ENCODE results near the gene BIN1. TPM values are rescaled to one million over a fixed set of nuclear protein-coding genes. Genes with fewer than 3 reads are reported as not detected.

The BIN1 gene
- total RNA-seq, 1 experiment from 2014 or later: 31.8 TPM

DNA sequence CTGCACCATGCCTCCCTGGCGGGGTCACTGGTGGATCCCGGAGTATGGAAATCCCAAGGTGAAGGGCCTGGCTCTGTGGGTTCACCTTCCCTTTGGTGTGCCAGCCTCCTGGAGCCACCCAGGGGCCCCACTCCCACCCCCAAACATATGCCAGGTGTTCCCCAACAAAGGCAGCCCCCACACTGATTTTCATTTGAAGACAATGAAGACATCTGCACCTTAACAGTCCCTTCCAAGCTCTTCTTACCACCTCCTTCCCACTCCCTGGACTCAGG lies 11.7 kb downstream of the BIN1 start (continued):
- no peak for TF ChIP-seq CTCF (IDR thresholded peaks at IDR 0.05 in 2 of 3, conservative IDR thresholded peaks at IDR 0.05 in 1 of 3; ENCODE audit: borderline replicate concordance in 1 of 3, insufficient read depth in 1 of 3, low read depth in 2 of 3, low read length in 2 of 3)
- TF ChIP-seq JUND (IDR thresholded peaks at IDR 0.05): no peak
- no peak for TF ChIP-seq ZNF274 (IDR thresholded peaks at IDR 0.05; ENCODE audit: low read depth, low read length)

GRCh38 chr2:127094509-127095366 lies 12.2 kb downstream of the BIN1 start:
- peaks cover 28 to 37% of the 10 kb centered on the region in 2 experiments for H3K4me1 ChIP-seq (ENCODE audit: control insufficient read depth in 1 of 2, insufficient read depth in 2 of 2, low read length in 2 of 2)
- BruUV-seq (replicated peaks): no TSS peak
- no peak for DNase-seq (ENCODE audit: low read depth, low spot score)
- H3K79me2 ChIP-seq (ENCODE audit: insufficient read depth, low read length): no peaks in the 10 kb centered on the region; the same call in 1 of the 2 replicates
- no peaks in the 10 kb centered on the region for H4K20me1 ChIP-seq (ENCODE audit: insufficient read depth)
- no peaks in the 10 kb centered on the region for H3K9me2 ChIP-seq (ENCODE audit: insufficient read depth)
- ATAC-seq: peak; percentile 82
- ChIA-PET POLR2A (no interaction called here), RAD21 (ENCODE audit: low non-redundant PET in 1 of 2, low total read pairs in 2 of 2, uncharacterized antibody in 2 of 2, unreplicated experiment in 2 of 2) (no interaction called here), CTCF (interaction anchor here (1.8 kb wide), 1 partner anchor 27 kb away, joined by 5 read pairs; no protein-coding TSS in a partner anchor)
- H3K9me3 ChIP-seq (ENCODE audit: control insufficient read depth in 1 of 2, insufficient read depth in 1 of 2, low read depth in 1 of 2, low read length in 2 of 2): no peaks in the 10 kb centered on the region
- H3K4me3 ChIP-seq (replicated peaks in 1 of 2; ENCODE audit: low read depth in 1 of 2, low read length in 2 of 2): peak overlapping the region in 1 of 2 experiments; percentile 10; a peak in 1 of 4 replicates
- H3K9ac ChIP-seq (ENCODE audit: low read length): peak overlapping the region; percentile 30
- no peaks in the 10 kb centered on the region for H3K27me3 ChIP-seq (ENCODE audit: insufficient read depth, low read length)
- peak overlapping the region; percentile 69 for H3K4me2 ChIP-seq (ENCODE audit: low read length)
- 0 out of 2 replicates have a peak overlapping the region, but pooled peaks have one; percentile 24 for H3K27ac ChIP-seq (ENCODE audit: low read depth, low read length)
- intact Hi-C loops (cut with micrococcal nuclease): no loop called here
- H3K36me3 ChIP-seq (ENCODE audit: control insufficient read depth in 1 of 2, insufficient read depth in 2 of 2, low read length in 2 of 2): no peaks in the 10 kb centered on the region
- no peak overlapping the region for H2AFZ ChIP-seq (ENCODE audit: low read depth, low read length, poor library complexity, severe bottlenecking)
- TF ChIP-seq, protein P1, sequence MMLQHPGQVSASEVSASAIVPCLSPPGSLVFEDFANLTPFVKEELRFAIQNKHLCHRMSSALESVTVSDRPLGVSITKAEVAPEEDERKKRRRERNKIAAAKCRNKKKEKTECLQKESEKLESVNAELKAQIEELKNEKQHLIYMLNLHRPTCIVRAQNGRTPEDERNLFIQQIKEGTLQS (IDR thresholded peaks at IDR 0.05): no peak
- TF ChIP-seq CEBPB (IDR thresholded peaks at IDR 0.05; ENCODE audit: low read depth) (no peak), ZBTB33 (IDR thresholded peaks at IDR 0.05; ENCODE audit: extremely low read depth, insufficient replicate concordance, low read length) (no peak), SRF (IDR thresholded peaks at IDR 0.05; ENCODE audit: low read depth) (no peak), FOSL1 (IDR thresholded peaks at IDR 0.05; ENCODE audit: low read depth) (no peak), SIN3A (IDR thresholded peaks at IDR 0.05; ENCODE audit: low read depth) (no peak), CTCF (IDR thresholded peaks at IDR 0.05 in 2 of 3, conservative IDR thresholded peaks at IDR 0.05 in 1 of 3; ENCODE audit: borderline replicate concordance in 1 of 3, insufficient read depth in 1 of 3, low read depth in 2 of 3, low read length in 2 of 3) (no peak), MAX (IDR thresholded peaks at IDR 0.05) (no peak), ZFX (IDR thresholded peaks at IDR 0.05) (no peak), POLR2AphosphoS5 (IDR thresholded peaks at IDR 0.05; ENCODE audit: low read depth, low read length) (no peak), CBX3 (IDR thresholded peaks at IDR 0.05; ENCODE audit: low read depth) (no peak), EZH2 (IDR thresholded peaks at IDR 0.05) (no peak)
